HCT116 (cell line): ENCODE data around the gene RBM19. TPM values are rescaled to one million over a fixed set of nuclear protein-coding genes. Genes with fewer than 3 reads are reported as not detected.

Source experiments
- ATAC-seq: fragments of 200-7000 bp; cut with Tn5 transposase; 2 replicates; pipeline ENCODE4 v1.9.1; 2020; ENCODE audit warnings: mild to moderate bottlenecking, moderate library complexity
- BruUV-seq: library from RNA; stranded (reverse); fragments of 400-500 nt; replicated peaks from 2 replicates; lab custom pipeline; 2021; lab: Mats Ljungman, UMichigan
- CTCF ChIA-PET: fragments of 300-600 bp; sonication (Branson Sonifier 250); formaldehyde crosslinking; loops from one replicate; lab custom pipeline; 2021; ENCODE audit warnings: antibody characterized with exemption; lab: Charles Lee
- POLR2A ChIA-PET: fragments of 300-600, 350-600 bp; sonication (Branson Sonifier 250); formaldehyde crosslinking; loops from one replicate; lab custom pipeline; 2021; ENCODE audit warnings: antibody characterized with exemption; lab: Charles Lee
- RAD21 ChIA-PET, 2 experiments: fragments of 300-600 bp; sonication (Branson Sonifier 250); formaldehyde crosslinking; loops; one replicate each; lab custom pipeline; 2023; ENCODE audit warnings: low total read pairs in 2 of 2; ENCODE audit not compliant: uncharacterized antibody in 2 of 2, unreplicated experiment in 2 of 2, low non-redundant PET in 1 of 2; lab: Charles Lee
- DNase-seq: peaks from one replicate; pipeline ENCODE4 v3.0.0-alpha.2; 2010; ENCODE audit warnings: low read depth, low spot score
- H2AFZ ChIP-seq: fragments of 200-600 bp; shearing (Covaris generic), sonication (generic); 2 replicates; pipeline ENCODE4 v1.6.1; 2017; ENCODE audit warnings: low read depth, mixed run types, mixed read lengths, antibody characterized with exemption, low read length; ENCODE audit not compliant: poor library complexity, severe bottlenecking
- H3K27ac ChIP-seq: 2 replicates; pipeline ENCODE4 v1.5.1; 2012; ENCODE audit warnings: low read depth, low read length
- H3K27me3 ChIP-seq: fragments of 200-600 bp; sonication (generic); 2 replicates; pipeline ENCODE4 v1.6.1; 2016; ENCODE audit warnings: mixed run types, low read length, mixed read lengths; ENCODE audit not compliant: insufficient read depth
- H3K36me3 ChIP-seq, 2 experiments: fragments of 200-500 bp in 1 of 2; fragments of 200-600 bp in 1 of 2; sonication (Bioruptor generic) in 1 of 2; sonication (generic) in 1 of 2; 2 replicates each; pipeline versions ENCODE4 v1.5.1 to v1.6.1; 2014 to 2016; ENCODE audit warnings: low read length in 2 of 2, inconsistent platforms in 1 of 2, mixed read lengths in 1 of 2, mixed run types in 1 of 2; ENCODE audit not compliant: insufficient read depth in 2 of 2, control insufficient read depth in 1 of 2
- H3K4me1 ChIP-seq, 2 experiments: fragments of 200-600 bp in 1 of 2; sonication (generic) in 1 of 2; 2 replicates each; pipeline versions ENCODE4 v1.5.1 to v1.6.1; 2012 to 2017; ENCODE audit warnings: low read length in 2 of 2, inconsistent platforms in 1 of 2, mild to moderate bottlenecking in 1 of 2, mixed read lengths in 1 of 2, mixed run types in 1 of 2, moderate library complexity in 1 of 2; ENCODE audit not compliant: insufficient read depth in 2 of 2, control insufficient read depth in 1 of 2
- H3K4me2 ChIP-seq: fragments of 200-600 bp; sonication (generic); 2 replicates; pipeline ENCODE4 v1.6.1; 2017; ENCODE audit warnings: mixed run types, low read length, mixed read lengths
- H3K4me3 ChIP-seq, 2 experiments: fragments of 200-600 bp in 1 of 2; sonication (generic) in 1 of 2; replicated peaks in 1 of 2; 2 replicates each; pipeline ENCODE4 v1.5.1; 2011 to 2016; ENCODE audit warnings: low read length in 2 of 2, control low read depth in 1 of 2, low read depth in 1 of 2, mild to moderate bottlenecking in 1 of 2, mixed read lengths in 1 of 2, mixed run types in 1 of 2
- H3K79me2 ChIP-seq: fragments of 200-600 bp; sonication (generic); 2 replicates; pipeline ENCODE4 v1.6.1; 2017; ENCODE audit warnings: mild to moderate bottlenecking, mixed run types, low read length, moderate library complexity, mixed read lengths; ENCODE audit not compliant: insufficient read depth
- H3K9ac ChIP-seq: fragments of 200-600 bp; sonication (generic); 2 replicates; pipeline ENCODE4 v1.6.1; 2016; ENCODE audit warnings: low read length, mixed read lengths
- H3K9me2 ChIP-seq: fragments of 200-600 bp; sonication (generic), shearing (Covaris generic); 2 replicates; pipeline ENCODE4 v1.6.1; 2017; ENCODE audit warnings: mixed run types, mild to moderate bottlenecking, moderate library complexity; ENCODE audit not compliant: insufficient read depth
- H3K9me3 ChIP-seq, 2 experiments: fragments of 200-500 bp in 1 of 2; fragments of 200-600 bp in 1 of 2; sonication (Bioruptor generic) in 1 of 2; sonication (generic) in 1 of 2; 2 replicates each; pipeline ENCODE4 v1.6.1; 2014 to 2017; ENCODE audit warnings: low read length in 2 of 2, mixed read lengths in 2 of 2, inconsistent platforms in 1 of 2, low read depth in 1 of 2, mild to moderate bottlenecking in 1 of 2, mixed run types in 1 of 2, moderate library complexity in 1 of 2; ENCODE audit not compliant: control insufficient read depth in 1 of 2, insufficient read depth in 1 of 2
- H4K20me1 ChIP-seq: fragments of 200-600 bp; sonication (generic), shearing (Covaris generic); 2 replicates; pipeline ENCODE4 v1.6.1; 2017; ENCODE audit warnings: mixed run types, mild to moderate bottlenecking, moderate library complexity; ENCODE audit not compliant: insufficient read depth
- CTCF ChIP-seq, 3 experiments: fragments of 200-600 bp in 1 of 3; sonication (generic) in 1 of 3; IDR thresholded peaks in 2 of 3; conservative IDR thresholded peaks in 1 of 3; 2 replicates each; pipeline ENCODE4 v1.5.1; 2012 to 2017; ENCODE audit warnings: low read depth in 2 of 3, low read length in 2 of 3, antibody characterized with exemption in 1 of 3, borderline replicate concordance in 1 of 3, control low read depth in 1 of 3, mild to moderate bottlenecking in 1 of 3, mixed read lengths in 1 of 3, mixed run types in 1 of 3, moderate library complexity in 1 of 3; ENCODE audit not compliant: insufficient read depth in 1 of 3
- RAD21 ChIP-seq: IDR thresholded peaks from 2 replicates; pipeline ENCODE4 v1.6.1; 2012; ENCODE audit warnings: low read depth, mild to moderate bottlenecking
- REST ChIP-seq: IDR thresholded peaks from 2 replicates; pipeline ENCODE4 v1.6.1; 2012; ENCODE audit warnings: low read depth
- intact Hi-C: fragments of 100-400 bp; cut with micrococcal nuclease; formaldehyde crosslinking; loops from 2 replicates; pipeline ENCODE4 v1.10.0; 2022
- total RNA-seq: library from RNA; stranded (reverse); gene quantifications from one replicate; pipeline ENCODE4 v1.2.1, GENCODE V29; 2021; ENCODE audit not compliant: unreplicated experiment

RBM19 gene
- total RNA-seq, 1 experiment from 2014 or later, result 30.7 TPM

DNA sequence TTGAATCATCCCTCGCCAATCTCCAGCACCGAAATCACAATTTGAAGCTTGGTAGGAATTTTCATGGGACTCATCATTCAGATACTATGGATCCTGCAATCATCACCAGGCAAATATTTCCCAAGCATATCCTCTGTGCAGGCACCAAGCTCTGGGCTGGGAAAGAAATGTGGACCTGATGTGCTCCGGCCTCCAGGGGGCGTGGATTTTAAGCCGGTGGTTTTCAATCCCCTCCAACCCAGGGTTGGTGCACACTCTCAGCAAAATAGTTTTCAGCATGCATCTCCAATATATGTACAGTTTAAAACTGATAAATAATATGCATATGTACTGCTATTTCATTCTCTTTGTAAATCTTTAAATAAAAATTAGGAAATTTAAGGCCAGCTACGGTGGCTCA is 98.9 kb downstream of the RBM19 start:
- Histone ChIP-seq H3K27me3 (no peaks in the 10 kb centered on the region), H4K20me1 (no peaks in the 10 kb centered on the region), H3K9me2 (no peaks in the 10 kb centered on the region), H3K4me3 (no peak overlapping the region), H3K9ac (no peak overlapping the region), H3K4me1 (0 out of 4 replicates have a peak, but pooled peaks cover 0 to 3% of the 10 kb centered on the region in 2 experiments), H3K4me2 (no peak overlapping the region), H3K79me2 (no peaks in the 10 kb centered on the region), H3K9me3 (no peaks in the 10 kb centered on the region), H3K36me3 (no peaks in the 10 kb centered on the region), H3K27ac (no peak overlapping the region), H2AFZ (no peak overlapping the region)
- intact Hi-C loops, result loop anchor here (5.0 kb wide), 1 partner anchor 45 kb away; no protein-coding TSS in a partner anchor
- TF ChIP-seq RAD21, result peak; percentile 17
- peak; percentile 13 to 62 (median 61); a peak in 4 of 6 replicates for TF ChIP-seq CTCF (IDR thresholded peaks at IDR 0.05 in 2 of 3, conservative IDR thresholded peaks at IDR 0.05 in 1 of 3; ENCODE audit: borderline replicate concordance in 1 of 3, insufficient read depth in 1 of 3, low read depth in 2 of 3, low read length in 2 of 3)
- TF ChIP-seq REST, result no peak
- no TSS peak for BruUV-seq
- ChIA-PET POLR2A (no interaction called here), CTCF (interaction anchor here (1.2 kb wide), 1 partner anchor 10 kb away, joined by 3 read pairs; no protein-coding TSS in a partner anchor), RAD21 (no interaction called here)
- no peak for DNase-seq
- ATAC-seq, result peak; percentile 89
